ENCODE data around the gene CSNK1A1L.

The CSNK1A1L gene

GRCh38 chr13:37106642-37107041 lies 1.2 kb upstream of the CSNK1A1L start:
- no peak for DNase-seq

GRCh38 chr13:37102896-37103295 lies 2.6 kb downstream of the CSNK1A1L start:
- DNase-seq, result no peak

- no peak for DNase-seq
Measured at GRCh38 chr13:37101201-37101600, 4.3 kb downstream of the CSNK1A1L start.

GRCh38 chr13:37100731-37101130 lies 4.7 kb downstream of the CSNK1A1L start:
- no peak for DNase-seq

- DNase-seq, result no peak
Measured at GRCh38 chr13:37097076-37097475, 8.4 kb downstream of the CSNK1A1L start.

- DNase-seq, result no peak
Measured at GRCh38 chr13:37094840-37095239, 10.6 kb downstream of the CSNK1A1L start.

- DNase-seq, result no peak
Measured at GRCh38 chr13:37094099-37094498, 11.4 kb downstream of the CSNK1A1L start.

GRCh38 chr13:37091835-37092234 lies 13.6 kb downstream of the CSNK1A1L start:
- no peak for DNase-seq

- no peak for DNase-seq
Measured at GRCh38 chr13:37090912-37091311, 14.6 kb downstream of the CSNK1A1L start.

- DNase-seq, result no peak
Measured at GRCh38 chr13:37089495-37089894, 16.0 kb downstream of the CSNK1A1L start.

GRCh38 chr13:37087486-37087885 lies 18.0 kb downstream of the CSNK1A1L start:
- no peak for DNase-seq

GRCh38 chr13:37085606-37086005 lies 19.9 kb downstream of the CSNK1A1L start:
- DNase-seq, result no peak

GRCh38 chr13:37076818-37077217 lies 28.6 kb downstream of the CSNK1A1L start:
- DNase-seq, result no peak

- DNase-seq, result no peak
Measured at GRCh38 chr13:37075164-37075563, 30.3 kb downstream of the CSNK1A1L start.

GRCh38 chr13:37074703-37075102 lies 30.8 kb downstream of the CSNK1A1L start:
- no peak for DNase-seq

- DNase-seq, result no peak
Measured at GRCh38 chr13:37072024-37072423, 33.4 kb downstream of the CSNK1A1L start.

- DNase-seq, result no peak
Measured at GRCh38 chr13:37070956-37071355, 34.5 kb downstream of the CSNK1A1L start.

- DNase-seq, result no peak
Measured at GRCh38 chr13:37070145-37070695, 35.2 kb downstream of the CSNK1A1L start.

- no peak for DNase-seq
Measured at GRCh38 chr13:37069597-37070103, 35.8 kb downstream of the CSNK1A1L start.

GRCh38 chr13:37068962-37069361 lies 36.5 kb downstream of the CSNK1A1L start:
- DNase-seq, result no peak

- DNase-seq, result no peak
Measured at GRCh38 chr13:37067874-37068273, 37.6 kb downstream of the CSNK1A1L start.

GRCh38 chr13:37065890-37066526 lies 39.5 kb downstream of the CSNK1A1L start:
- no peak for DNase-seq

- no peak for DNase-seq
Measured at GRCh38 chr13:37059848-37060192, 45.6 kb downstream of the CSNK1A1L start.

GRCh38 chr13:37058910-37059847 lies 46.3 kb downstream of the CSNK1A1L start, which contains the start of gene SUPT20H:
Gene SUPT20H, minus strand, starts transcription at chr13:37059688. Its CDS starts 8,198 bp downstream, at chr13:37051490.
- DNase-seq, result peak; percentile 95

Measured in stimulated activated CD8-positive, alpha-beta memory T cell treated with anti-CD3 and anti-CD28 coated beads, Interleukin-4, amount 100 ng/mL, for 48 hours (primary cell).